Hepatocyte (in vitro differentiated cells): ENCODE measurements around the gene SPDYE4.

Source experiments
- EZH2 ChIP-seq: fragments of 200-600 bp; sonication (generic); IDR thresholded peaks from 2 replicates; pipeline ENCODE4 v1.6.1; 2016; ENCODE audit warnings: antibody characterized with exemption, mild to moderate bottlenecking, borderline replicate concordance
- TF ChIP-seq, protein P1 (sequence below): fragments of 200-600 bp; sonication (generic); IDR thresholded peaks from 2 replicates; pipeline ENCODE4 v1.5.1; 2016; ENCODE audit warnings: antibody characterized with exemption, mild to moderate bottlenecking; ENCODE audit not compliant: poor library complexity

DNA sequence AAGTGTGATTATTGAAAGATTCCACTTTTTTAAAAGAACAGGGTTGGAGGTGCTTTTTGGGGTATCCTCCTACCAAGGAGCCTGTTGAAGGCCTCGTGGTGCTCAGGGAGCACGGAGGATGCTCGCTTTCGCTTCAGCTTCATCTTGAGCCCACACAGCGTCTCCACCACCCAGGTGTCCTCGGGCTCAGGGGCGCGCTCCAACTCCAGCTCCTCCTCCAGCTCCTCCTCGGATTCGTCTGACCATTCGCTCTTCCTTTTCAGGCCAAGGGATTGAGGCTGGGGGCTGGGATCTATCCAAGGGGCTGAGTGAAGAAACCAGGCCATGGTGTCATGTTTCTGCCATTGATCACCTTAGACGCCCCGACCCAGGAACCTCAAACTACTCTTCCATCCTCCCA, 1.2 kb downstream of the SPDYE4 start:
- TF ChIP-seq, protein P1, sequence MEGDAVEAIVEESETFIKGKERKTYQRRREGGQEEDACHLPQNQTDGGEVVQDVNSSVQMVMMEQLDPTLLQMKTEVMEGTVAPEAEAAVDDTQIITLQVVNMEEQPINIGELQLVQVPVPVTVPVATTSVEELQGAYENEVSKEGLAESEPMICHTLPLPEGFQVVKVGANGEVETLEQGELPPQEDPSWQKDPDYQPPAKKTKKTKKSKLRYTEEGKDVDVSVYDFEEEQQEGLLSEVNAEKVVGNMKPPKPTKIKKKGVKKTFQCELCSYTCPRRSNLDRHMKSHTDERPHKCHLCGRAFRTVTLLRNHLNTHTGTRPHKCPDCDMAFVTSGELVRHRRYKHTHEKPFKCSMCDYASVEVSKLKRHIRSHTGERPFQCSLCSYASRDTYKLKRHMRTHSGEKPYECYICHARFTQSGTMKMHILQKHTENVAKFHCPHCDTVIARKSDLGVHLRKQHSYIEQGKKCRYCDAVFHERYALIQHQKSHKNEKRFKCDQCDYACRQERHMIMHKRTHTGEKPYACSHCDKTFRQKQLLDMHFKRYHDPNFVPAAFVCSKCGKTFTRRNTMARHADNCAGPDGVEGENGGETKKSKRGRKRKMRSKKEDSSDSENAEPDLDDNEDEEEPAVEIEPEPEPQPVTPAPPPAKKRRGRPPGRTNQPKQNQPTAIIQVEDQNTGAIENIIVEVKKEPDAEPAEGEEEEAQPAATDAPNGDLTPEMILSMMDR = no peak
- no peak for TF ChIP-seq EZH2
